HG03066 (cell line): ENCODE results near the gene RSRC1.
A peak's percentile ranks its signal among the peaks of the same experiment; 100 is the strongest.
"Not testable (repeated sequence)": the region's sequence is repeated elsewhere in the genome, so short reads cannot be mapped to it uniquely, and the experiment has no call there.

Experiments
- ATAC-seq: cut with Tn5 transposase; IDR thresholded peaks from one replicate; pipeline ENCODE4 v1.9.1; 2021; ENCODE audit warnings: low read depth; ENCODE audit not compliant: unreplicated experiment

RSRC1 gene

DNA sequence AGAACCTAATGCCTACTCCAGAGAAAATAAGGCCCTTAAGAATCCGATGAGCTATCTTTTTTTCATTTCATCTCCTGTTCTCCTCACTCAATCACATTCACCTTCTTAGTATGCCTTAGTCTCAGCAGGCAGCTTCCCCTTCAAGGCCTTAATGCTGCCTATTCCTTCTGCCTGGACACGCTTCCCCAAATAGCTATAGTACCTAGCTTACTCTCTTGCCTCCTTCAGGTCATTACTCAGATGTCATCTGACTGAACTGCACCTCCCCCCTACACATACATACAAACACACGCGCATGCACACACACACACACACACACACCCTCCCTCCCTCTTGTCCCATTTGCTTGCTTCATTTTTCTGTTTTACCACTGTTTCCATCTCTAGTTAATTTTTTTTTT lies 269.6 kb downstream of the RSRC1 start:
- no peak for ATAC-seq

DNA sequence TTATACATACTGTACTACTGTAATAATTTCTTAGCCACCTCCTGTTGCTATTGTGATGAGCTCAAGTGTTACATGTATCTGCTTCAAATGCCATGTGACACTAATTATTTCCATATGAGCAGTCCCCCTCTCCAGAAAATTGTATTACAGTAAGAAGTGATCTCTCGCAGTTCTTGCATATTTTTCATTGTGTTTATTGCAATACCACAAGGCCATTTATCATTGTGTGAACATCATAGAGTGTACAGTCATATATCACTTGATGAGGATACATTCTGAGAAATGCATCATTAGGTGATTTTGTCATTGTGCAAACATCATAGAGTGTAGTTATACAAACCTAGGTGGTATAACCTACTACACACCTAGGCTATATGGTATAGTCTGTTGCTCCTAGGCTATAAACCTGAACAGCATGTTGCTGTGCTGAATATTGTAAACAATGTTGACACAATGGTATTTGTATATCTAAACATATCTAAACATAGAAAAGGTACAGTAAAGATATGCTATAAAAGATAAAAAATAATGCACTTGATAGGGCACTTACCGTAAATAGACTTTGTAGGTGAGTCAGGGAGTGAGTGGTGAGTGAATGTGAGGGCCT lies 271.5 kb downstream of the RSRC1 start:
- no peak for ATAC-seq

DNA sequence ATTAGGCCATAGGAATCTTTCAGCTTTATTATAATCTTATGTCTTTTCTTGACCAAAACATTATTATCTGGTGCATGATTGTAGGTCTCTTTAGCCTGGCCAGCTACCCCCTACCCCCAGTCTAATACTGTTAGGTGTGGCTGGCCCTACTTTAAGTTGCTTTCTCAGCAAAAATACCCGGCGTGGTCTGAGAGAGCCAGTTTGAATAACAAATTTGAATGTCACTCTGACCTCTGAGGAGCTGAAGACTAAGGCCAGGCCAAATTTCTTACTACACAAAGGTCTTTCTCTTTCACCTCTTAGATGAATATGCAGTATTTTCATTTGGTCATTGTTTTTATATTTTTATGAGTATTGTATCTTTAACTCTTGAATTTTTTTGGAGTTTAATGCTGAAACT lies 272.6 kb downstream of the RSRC1 start:
- no peak for ATAC-seq

DNA sequence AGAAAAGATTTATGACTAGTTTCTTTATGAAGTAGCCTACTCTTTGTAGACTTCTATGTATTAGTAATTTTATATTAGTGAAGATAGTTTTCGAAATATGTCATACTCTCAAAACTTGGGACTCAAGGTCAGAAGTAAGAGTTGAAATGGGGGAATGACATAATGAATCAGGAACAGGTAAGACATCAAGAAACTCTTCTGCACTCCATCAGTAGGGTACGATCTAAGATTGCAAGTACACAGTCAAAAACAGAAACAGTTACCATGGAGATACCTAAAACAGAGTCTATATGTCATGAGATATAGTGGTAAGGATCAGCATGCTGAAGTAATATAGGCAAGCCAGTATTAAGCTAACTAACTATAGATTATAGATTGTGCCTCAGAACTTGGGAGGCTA lies 274.1 kb downstream of the RSRC1 start:
- ATAC-seq, result peak; percentile 67

DNA sequence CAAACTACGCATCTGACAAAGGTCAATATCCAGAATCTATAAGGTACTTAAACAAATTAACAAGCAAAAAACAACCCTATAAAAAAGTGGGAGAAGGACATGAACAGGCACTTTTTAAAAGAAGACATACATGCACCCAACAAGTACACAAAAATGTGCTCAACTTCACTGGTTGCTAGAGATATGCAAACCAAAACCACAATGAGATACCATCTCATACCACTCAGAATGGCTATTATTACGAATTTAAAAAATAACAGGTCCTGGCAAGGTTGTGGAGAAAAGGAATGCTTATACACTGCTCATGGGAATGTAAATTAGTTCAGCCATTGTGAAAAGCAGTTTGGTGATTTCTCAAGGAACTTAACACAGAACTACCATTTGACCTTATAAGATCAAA lies 285.5 kb downstream of the RSRC1 start:
- ATAC-seq, result no peak

GRCh38 chr3:158402590-158402989 lies 292.7 kb downstream of the RSRC1 start:
- ATAC-seq, result no peak

- no peak for ATAC-seq
These were observed 293.1 kb downstream of the RSRC1 start for GRCh38 chr3:158403013-158403412.

DNA sequence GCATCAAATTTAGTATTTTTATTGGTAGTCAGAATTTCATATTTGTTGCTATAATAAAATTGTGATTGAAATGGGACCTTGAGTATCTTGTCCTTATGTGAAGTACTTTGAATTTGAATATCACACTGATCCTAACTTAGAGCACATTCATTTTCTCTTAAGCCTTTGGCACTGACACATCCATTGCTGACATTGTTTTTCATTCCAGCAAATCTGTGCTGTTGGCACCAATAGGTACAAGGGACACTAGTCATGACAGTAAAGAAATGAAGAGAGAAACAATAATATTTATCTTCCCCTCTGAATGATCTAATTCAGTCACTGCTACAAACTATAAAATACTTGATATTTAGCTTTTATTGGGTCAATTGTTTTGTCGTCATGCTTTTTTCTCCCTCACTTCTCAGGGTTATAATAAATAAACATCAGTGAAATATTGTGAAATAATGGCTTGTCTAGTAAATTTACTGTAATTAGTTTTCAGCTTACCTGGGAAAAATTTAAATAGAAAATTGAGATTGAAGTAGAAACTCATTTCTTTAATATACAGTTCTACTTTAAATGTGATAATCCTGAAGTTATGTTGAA lies 294.3 kb downstream of the RSRC1 start:
- no peak for ATAC-seq

DNA sequence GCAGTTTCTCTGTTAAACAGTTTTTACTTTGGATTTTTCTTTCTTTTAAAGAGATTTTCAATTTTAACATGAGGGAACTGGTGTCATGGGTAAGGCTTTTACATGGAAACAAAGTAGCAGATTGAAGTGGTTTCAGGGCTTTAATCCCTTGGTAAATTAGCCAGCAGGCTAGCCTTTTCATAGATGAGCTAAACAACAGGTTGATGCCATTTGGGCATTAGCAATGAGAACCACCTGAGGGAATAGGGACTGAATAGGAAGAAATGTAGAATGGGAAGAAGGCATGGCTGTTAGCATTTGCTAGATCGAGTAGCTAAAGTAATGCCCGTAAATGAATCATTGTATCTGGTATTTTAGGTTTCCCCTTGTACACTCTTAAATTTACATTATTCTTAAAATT lies 295.6 kb downstream of the RSRC1 start:
- no peak for ATAC-seq

DNA sequence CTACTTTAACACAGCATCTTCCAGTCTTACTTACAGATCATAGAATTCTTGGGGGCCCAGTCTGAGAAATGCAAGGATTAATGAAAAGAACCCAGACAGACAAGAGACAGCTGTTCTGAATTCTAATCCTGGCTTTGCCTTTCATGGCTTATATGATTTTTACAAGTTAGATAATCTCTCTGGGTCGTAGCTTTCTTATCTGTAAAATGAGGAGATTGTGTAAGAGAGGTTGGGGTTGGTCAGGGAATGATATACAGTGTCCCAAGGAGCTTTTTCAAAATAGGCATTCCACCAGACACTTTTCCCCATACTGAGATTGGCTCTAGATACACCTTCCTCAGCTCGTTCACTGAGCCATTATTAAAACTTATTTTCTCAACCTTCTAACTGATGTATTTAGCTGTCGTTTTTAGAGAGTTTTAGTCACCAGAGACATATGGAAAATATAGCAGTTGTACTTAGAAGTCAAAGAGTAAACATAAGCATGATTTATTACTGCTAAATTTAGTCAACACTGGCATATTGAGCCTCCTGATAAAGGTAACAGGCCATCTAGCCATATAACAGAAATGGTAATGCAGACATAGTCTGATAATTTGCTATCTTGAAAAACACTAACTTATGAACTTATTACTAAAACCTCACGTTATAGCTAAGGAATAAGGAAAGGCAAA lies 298.1 kb downstream of the RSRC1 start:
- no peak for ATAC-seq

- not testable (repeated sequence) for ATAC-seq
These were observed 298.6 kb downstream of the RSRC1 start for GRCh38 chr3:158408518-158408897.

DNA sequence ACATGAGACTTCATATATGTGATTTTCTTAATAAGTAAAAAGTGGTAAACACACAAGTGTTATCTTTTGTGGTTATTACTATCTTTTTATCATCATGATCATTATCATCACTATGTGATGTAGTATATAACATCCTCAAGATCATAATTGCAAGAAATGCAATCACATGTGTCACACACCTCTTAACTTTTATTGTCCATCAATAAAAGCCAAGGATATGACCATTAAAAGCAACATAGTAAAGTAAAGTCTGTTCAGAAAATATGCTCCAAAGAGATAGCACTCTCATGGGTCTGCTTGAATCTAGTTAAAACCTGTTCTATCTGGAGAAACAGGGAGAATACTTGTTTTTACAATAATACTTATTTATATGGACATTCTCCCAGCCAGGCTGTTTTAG lies 308.1 kb downstream of the RSRC1 start:
- no peak for ATAC-seq

- no peak for ATAC-seq
These were observed 310.1 kb downstream of the RSRC1 start for GRCh38 chr3:158419820-158420653.

- ATAC-seq, result peak; percentile 91
These were observed 310.9 kb downstream of the RSRC1 start for GRCh38 chr3:158420654-158421396.

DNA sequence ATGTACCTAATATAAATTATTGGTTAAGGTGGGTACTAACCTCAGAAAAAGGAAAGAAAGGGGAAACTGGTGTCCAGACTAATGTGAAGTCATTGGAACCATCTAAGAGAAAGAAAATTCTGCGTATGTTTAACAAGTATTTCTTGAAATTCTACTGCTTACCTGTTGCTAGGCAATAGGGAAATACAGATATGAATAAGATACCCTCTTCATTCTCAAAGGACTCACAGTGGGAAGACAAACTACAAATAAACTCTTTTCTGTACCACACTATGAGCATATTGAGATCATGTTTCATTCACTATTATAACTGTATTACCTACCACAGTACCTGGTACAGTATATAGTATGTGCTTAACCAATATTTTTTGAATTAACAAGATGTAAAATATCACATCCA lies 320.6 kb downstream of the RSRC1 start:
- no peak for ATAC-seq

DNA sequence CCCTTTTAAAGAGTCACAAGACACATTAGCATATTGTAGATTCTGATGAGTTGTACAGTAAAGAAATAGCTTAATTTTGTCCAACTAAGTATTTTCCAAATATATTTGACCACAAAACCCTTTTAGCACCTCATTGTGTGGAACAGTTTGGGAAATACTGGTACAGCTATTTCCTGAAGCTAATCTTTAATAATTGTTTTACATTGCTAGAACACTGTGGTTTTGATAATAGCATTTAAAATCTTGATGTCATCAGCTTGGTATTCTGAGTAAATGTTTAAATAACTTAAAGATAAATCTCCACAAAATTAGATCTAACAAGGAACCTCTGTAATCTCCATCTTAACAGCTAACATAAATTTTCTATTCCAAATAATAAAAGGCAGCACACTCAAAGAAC lies 321.1 kb downstream of the RSRC1 start:
- ATAC-seq, result no peak

- no peak for ATAC-seq
These were observed 321.9 kb downstream of the RSRC1 start for GRCh38 chr3:158431829-158432228.

GRCh38 chr3:158434412-158435038 lies 324.6 kb downstream of the RSRC1 start:
- peak; percentile 90 for ATAC-seq

- peak; percentile 89 for ATAC-seq
These were observed 333.7 kb downstream of the RSRC1 start for GRCh38 chr3:158443632-158444031.

- no peak for ATAC-seq
These were observed 337.5 kb downstream of the RSRC1 start for GRCh38 chr3:158447408-158447807.
